Hepatocyte (in vitro differentiated cells): ENCODE results near the gene SLC66A1. TPM values are rescaled to one million over a fixed set of nuclear protein-coding genes. Genes with fewer than 3 reads are reported as not detected.

ENCODE experiments used
- DNase-seq: peaks from one replicate; pipeline ENCODE4 v3.0.0-alpha.2; 2016; ENCODE audit warnings: low spot score
- H2AFZ ChIP-seq: fragments of 200-600 bp; sonication (generic); 2 replicates; pipeline ENCODE4 v1.6.0; 2016; ENCODE audit warnings: antibody characterized with exemption, mild to moderate bottlenecking
- H3K27ac ChIP-seq: fragments of 200-600 bp; sonication (generic); 2 replicates; pipeline ENCODE4 v1.5.1; 2016; ENCODE audit warnings: mild to moderate bottlenecking
- H3K27me3 ChIP-seq: fragments of 200-600 bp; sonication (generic); 2 replicates; pipeline ENCODE4 v1.6.1; 2016
- H3K36me3 ChIP-seq: fragments of 200-600 bp; sonication (generic); replicated peaks from 2 replicates; pipeline ENCODE4 v1.5.1; 2016; ENCODE audit warnings: low read depth; ENCODE audit not compliant: insufficient read depth
- H3K4me1 ChIP-seq: fragments of 200-600 bp; sonication (generic); 2 replicates; pipeline ENCODE4 v1.5.1; 2016; ENCODE audit warnings: mild to moderate bottlenecking, moderate library complexity; ENCODE audit not compliant: insufficient read depth
- H3K4me2 ChIP-seq: fragments of 200-600 bp; sonication (generic); 2 replicates; pipeline ENCODE4 v1.6.0; 2016
- H3K4me3 ChIP-seq: fragments of 200-600 bp; sonication (generic); 2 replicates; pipeline ENCODE4 v1.5.1; 2016; ENCODE audit warnings: mild to moderate bottlenecking
- H3K79me2 ChIP-seq: fragments of 200-600 bp; sonication (generic); 2 replicates; pipeline ENCODE4 v1.6.0; 2017; ENCODE audit warnings: mild to moderate bottlenecking
- H3K9me2 ChIP-seq: fragments of 200-600 bp; sonication (generic); replicated peaks from 2 replicates; pipeline ENCODE4 v1.6.0; 2017; ENCODE audit warnings: mild to moderate bottlenecking; ENCODE audit not compliant: insufficient read depth
- H3K9me3 ChIP-seq: fragments of 200-600 bp; sonication (generic); 2 replicates; pipeline ENCODE4 v1.5.1; 2016; ENCODE audit warnings: low read depth, mild to moderate bottlenecking
- H4K20me1 ChIP-seq: fragments of 200-600 bp; sonication (generic); 2 replicates; pipeline ENCODE4 v1.6.0; 2016; ENCODE audit warnings: mild to moderate bottlenecking; ENCODE audit not compliant: insufficient read depth, poor library complexity, severe bottlenecking
- CTCF ChIP-seq: fragments of 200-600 bp; sonication (generic); IDR thresholded peaks from 2 replicates; pipeline ENCODE4 v1.5.1; 2016; ENCODE audit warnings: antibody characterized with exemption, mild to moderate bottlenecking; ENCODE audit not compliant: poor library complexity
- EZH2 ChIP-seq: fragments of 200-600 bp; sonication (generic); IDR thresholded peaks from 2 replicates; pipeline ENCODE4 v1.6.1; 2016; ENCODE audit warnings: antibody characterized with exemption, mild to moderate bottlenecking, borderline replicate concordance
- EZH2phosphoT487 ChIP-seq: fragments of 200-600 bp; sonication (generic); IDR thresholded peaks from one replicate; pipeline ENCODE4 v1.6.1; 2018; ENCODE audit warnings: antibody characterized with exemption, mild to moderate bottlenecking, low read depth, moderate library complexity; ENCODE audit not compliant: unreplicated experiment, severe bottlenecking
- WGBS: methylation state at CpG from one replicate; pipeline ENCODE4 v1.1.6; 2016; ENCODE audit warnings: low lambda C conversion rate; ENCODE audit errors: missing lambda C conversion rate; 5-methylcytosine and 5-hydroxymethylcytosine counted together
- polyA plus RNA-seq: library from polyadenylated mRNA; unstranded; fragments of >200 nt; fragmentation: Nextera tagmentation; extraction: Ambion mirVana; gene quantifications from 2 replicates; pipeline ENCODE4 v1.2.1, GENCODE V29; 2016
- total RNA-seq: library from RNA; depleted of rRNA; stranded (reverse); fragments of >200 nt; gene quantifications from 2 replicates; pipeline ENCODE4 v1.2.3, GENCODE V29; 2014

Gene SLC66A1
- total and polyA plus RNA-seq, 2 experiments from 2014 or later, result 28.2 to 39.6 TPM

GRCh38 chr1:19315378-19316198, 3.5 kb downstream of the SLC66A1 start:
- H3K4me2 ChIP-seq, result no peak overlapping the region
- H3K36me3 ChIP-seq, result no peaks in the 10 kb centered on the region
- peaks cover 35% of the 10 kb centered on the region for H3K79me2 ChIP-seq
- peaks cover 5% of the 10 kb centered on the region for H3K4me1 ChIP-seq
- peaks cover 5% of the 10 kb centered on the region for H4K20me1 ChIP-seq
- DNase-seq, result no peak
- H3K27ac ChIP-seq, result no peak overlapping the region
- H2AFZ ChIP-seq, result no peak overlapping the region
- 80% methylated on average over 17 of the region's 17 CpGs for WGBS
- no peaks in the 10 kb centered on the region for H3K9me2 ChIP-seq
- TF ChIP-seq EZH2phosphoT487 (no peak), CTCF (no peak), EZH2 (no peak)
- H3K27me3 ChIP-seq, result no peaks in the 10 kb centered on the region
- no peaks in the 10 kb centered on the region for H3K9me3 ChIP-seq
- no peak overlapping the region for H3K4me3 ChIP-seq

DNA sequence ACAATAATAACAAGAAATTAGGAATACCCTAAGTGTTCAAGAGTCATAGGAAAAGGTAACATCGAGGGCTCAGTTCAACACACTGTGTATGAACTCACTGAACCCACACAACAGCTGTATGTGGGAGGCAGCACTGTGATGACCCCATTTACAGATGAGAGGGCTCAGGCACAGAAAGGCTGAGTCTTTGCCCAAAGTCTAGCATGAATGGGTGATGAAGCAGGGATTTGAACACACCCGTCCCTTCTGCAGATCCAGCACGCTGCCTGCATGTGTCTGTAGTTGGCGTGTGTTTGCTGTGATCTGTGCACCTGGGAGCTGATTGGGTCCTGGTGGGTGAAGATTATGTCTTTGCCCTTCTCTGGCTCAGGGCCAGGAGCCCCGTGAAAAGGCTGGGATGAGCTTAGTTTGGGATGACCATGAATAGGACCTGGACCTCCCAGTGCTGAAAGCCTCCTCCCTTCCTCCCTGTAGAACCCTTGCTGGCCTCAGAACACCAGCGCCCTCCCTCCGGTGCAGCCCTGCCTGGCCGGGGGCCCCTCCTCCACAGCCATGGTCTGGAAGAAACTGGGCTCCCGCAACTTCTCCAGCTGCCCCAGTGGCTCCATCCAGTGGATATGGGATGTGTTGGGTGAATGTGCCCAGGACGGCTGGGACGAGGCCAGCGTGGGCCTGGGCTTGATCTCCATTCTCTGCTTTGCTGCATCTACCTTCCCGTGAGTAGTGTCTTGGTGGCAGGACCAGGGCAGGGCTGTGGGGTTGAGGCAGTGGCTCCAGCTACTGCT, 5.2 kb downstream of the SLC66A1 start:
- Histone ChIP-seq H3K4me2 (no peak overlapping the region), H3K79me2 (peaks cover 25% of the 10 kb centered on the region), H3K36me3 (no peaks in the 10 kb centered on the region), H3K4me1 (peaks cover 5% of the 10 kb centered on the region), H4K20me1 (peaks cover 5% of the 10 kb centered on the region), H3K9me2 (no peaks in the 10 kb centered on the region), H3K9me3 (no peaks in the 10 kb centered on the region), H2AFZ (no peak overlapping the region), H3K27ac (no peak overlapping the region), H3K4me3 (no peak overlapping the region), H3K27me3 (no peaks in the 10 kb centered on the region)
- DNase-seq, result no peak
- TF ChIP-seq EZH2phosphoT487, result no peak
- no peak for TF ChIP-seq EZH2
- no peak for TF ChIP-seq CTCF
- 92% methylated on average over 13 of the region's 13 CpGs for WGBS

DNA sequence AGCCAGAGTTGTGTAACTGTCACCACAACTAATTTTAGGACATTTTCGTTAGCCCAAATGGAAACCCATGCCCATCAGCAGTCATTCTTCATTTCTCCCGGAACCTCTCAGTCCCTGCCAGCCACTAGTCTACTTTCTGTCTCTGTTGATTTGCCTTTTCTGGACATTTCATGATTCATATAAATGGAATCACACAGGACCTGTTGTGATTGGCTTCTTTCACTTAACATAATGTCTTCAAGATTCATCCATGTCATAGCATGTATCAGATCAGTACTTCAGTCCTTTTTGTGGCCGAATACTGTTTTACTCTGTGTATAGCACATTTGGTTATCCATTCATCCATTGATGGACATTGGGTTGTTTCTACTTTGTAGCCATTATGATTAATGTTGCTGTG, 7.1 kb downstream of the SLC66A1 start:
- Histone ChIP-seq H3K27me3 (no peaks in the 10 kb centered on the region), H3K79me2 (peaks cover 11% of the 10 kb centered on the region), H3K9me2 (no peaks in the 10 kb centered on the region), H3K4me3 (no peak overlapping the region), H2AFZ (no peak overlapping the region), H3K4me1 (no peaks in the 10 kb centered on the region), H3K36me3 (no peaks in the 10 kb centered on the region), H4K20me1 (peaks cover 2% of the 10 kb centered on the region), H3K27ac (no peak overlapping the region), H3K4me2 (no peak overlapping the region), H3K9me3 (no peaks in the 10 kb centered on the region)
- TF ChIP-seq EZH2phosphoT487 (no peak), EZH2 (no peak), CTCF (no peak)
- no peak for DNase-seq
- WGBS, result 90% methylated on average over 3 of the region's 3 CpGs
